Measurements from ENCODE around the gene ZDHHC17.

Gene ZDHHC17

DNA sequence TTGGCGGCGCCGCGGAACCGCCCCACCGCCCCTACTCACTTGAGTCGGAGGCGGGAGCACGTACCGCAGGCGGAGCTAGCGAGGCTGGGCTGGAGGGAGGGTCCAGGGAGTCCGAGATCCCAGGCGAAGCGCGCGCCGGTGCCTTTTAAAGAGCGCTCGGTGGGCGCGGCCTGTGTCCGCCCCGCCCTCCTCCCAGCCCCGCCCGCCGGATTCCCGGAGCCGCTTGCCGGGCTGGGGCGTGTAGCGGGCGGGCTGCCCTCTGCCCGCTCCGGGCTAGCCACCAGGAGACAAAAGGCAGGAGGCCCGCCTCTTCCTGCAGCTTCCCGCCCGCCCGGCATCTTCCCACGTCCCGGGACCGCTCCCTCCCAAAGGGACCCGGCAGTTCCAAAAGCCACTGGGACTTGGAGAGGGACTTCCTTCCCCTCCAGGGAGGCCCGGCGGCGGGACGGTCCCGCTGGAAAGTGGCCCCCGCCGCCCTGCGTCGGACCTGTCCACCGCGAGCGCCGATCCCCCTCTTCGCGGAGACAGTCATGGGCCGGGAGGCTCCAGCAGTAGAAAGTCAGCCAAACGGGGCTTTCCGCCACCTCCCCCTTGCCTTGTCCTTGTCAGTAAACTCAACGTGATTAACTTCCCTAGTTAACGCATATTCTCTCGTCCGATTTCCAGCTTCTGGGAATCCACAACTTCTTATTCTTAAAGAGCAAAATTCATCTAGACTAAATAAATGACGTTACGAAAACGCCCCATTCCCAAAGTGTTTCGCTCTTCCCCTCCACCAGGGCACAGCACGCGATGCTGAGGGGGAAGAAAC, 115.2 kb downstream of the ZDHHC17 start, which contains the start of gene CSRP2:
CSRP2 (minus strand) TSS at position 121 of the 811 bp plus-strand sequence. CDS start 12,759 bp downstream, outside the sequence.
- DNase-seq (ENCODE audit: low spot score) = peak; percentile 93

DNA sequence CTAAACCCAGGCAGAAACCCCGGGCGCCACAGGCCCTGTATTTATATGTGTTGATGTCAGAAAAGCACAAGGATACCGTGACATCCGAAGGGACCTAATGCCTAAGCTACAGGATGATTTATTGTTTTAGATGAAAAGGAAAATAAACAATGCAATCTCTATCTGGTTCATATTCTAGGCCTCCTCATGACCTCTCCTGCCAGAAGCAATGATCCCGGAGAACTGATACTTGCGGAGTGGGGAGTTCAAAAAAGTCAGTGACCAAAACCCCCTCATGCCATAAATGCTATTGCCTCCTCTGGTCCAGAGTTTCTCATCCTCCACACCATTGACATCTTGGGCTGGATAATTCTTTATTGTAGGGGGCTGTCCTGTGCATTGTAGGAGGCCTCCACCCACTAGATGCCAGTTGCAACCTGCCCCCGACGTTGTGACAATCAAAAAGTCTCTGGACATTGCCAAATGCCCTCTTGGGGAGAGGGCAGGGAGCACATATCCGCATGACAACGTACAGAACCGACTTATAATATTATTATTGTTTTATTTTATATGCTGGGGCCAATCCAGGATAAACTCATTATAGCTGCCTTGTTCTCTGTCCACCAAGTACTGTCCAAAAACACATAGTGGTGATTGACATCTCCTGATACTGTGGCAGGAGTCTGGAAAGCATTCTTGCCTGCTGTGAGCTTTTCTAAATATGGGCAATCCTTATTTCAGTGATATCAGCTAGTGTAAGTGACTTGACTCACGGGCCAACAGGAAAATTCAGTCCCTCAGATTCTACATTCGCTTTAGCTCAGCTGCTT, 116.0 kb downstream of the ZDHHC17 start:
- DNase-seq (ENCODE audit: low spot score) = no peak

- no peak for DNase-seq (ENCODE audit: low spot score)
These were observed 116.7 kb downstream of the ZDHHC17 start for GRCh38 chr12:76880519-76881023.

DNA sequence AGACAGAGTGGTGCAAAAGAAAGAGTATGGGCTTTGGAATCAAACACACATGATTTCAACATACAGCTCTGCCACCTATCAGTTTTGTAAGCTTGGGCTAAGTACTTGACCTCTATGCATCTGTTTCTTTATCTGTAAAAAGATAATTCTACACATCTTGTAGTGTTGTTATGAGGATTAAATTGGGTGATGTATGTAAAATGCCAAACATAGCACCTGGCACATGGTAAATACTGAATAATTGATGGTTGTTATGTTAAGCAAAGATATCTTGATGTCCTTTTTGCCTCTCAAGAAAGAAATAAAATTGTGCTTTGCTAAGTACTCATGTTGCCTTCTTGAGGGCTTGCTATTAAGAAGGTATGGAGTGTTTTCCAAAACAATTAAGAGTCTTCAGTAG, 117.2 kb downstream of the ZDHHC17 start:
- no peak for DNase-seq (ENCODE audit: low spot score)

GRCh38 chr12:76882367-76882766, 118.5 kb downstream of the ZDHHC17 start:
- DNase-seq (ENCODE audit: low spot score) = no peak

- DNase-seq (ENCODE audit: low spot score) = no peak
These were observed 119.2 kb downstream of the ZDHHC17 start for GRCh38 chr12:76883151-76883550.

- no peak for DNase-seq (ENCODE audit: low spot score)
These were observed 119.9 kb downstream of the ZDHHC17 start for GRCh38 chr12:76883811-76884210.

DNA sequence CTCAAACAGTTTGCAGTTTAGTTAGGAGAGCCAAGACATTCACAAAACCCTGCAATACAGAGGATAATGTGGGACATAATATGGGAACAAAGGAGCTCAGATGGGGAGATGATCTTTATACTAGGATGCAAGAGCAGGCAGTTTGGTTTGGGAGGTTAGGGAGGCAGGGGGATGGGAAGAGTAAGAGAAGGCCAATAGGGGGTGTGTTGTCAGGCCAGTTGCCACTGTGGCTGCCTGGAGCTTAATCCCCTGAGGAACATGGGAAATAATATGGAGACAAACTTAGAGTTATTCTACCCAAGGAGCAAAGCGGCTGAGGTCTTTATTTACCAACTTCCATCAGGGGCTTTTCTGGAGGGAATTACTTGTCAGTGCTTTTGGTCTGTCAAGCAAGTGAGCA, 124.9 kb downstream of the ZDHHC17 start:
- no peak for DNase-seq (ENCODE audit: low spot score)

DNA sequence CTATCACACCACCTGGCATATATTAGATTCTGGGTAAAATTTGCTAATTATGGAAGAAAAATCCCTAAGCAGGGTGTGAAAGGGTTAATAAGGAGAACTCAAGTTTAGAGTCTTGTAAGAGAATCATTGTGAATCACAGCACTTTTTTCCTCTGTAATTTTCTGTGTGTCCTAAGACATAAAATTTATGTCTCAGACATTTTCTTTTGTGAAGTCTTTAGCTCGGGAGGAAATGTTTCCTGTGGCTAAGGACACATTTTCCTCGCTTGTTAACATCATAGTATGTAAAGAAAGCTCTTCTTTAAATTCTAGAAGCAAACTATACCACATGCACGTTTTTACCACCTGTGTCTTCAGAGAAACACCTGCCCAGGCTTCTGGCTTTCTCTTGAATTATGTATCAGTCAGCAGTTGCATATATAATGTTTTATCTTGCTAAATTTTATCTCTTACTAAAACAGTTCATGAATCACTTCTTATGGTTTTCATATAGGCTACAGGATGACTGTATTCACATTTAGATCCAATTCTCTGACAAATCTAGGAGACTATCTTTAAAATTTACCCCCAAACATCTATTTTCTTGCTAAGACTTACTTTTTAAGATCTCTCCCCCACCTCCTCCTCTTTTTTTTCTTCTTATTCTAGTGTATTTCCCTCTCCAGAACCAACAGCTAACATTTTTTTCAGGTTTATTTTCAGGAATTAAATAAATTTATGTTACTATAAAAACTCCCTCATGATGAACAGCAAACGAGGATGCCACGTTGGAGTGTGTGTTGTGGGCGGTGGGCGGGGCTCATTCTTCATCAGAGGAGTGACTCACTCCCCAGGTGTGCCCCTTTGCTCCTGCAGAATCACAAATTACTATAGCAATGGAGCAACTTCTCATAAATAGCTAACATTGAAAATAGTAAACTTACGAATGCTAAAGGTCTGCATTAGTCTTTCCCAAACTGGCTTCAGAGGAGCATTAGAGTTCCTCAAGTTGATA, 126.5 kb downstream of the ZDHHC17 start:
- no peak for DNase-seq (ENCODE audit: low spot score)

DNA sequence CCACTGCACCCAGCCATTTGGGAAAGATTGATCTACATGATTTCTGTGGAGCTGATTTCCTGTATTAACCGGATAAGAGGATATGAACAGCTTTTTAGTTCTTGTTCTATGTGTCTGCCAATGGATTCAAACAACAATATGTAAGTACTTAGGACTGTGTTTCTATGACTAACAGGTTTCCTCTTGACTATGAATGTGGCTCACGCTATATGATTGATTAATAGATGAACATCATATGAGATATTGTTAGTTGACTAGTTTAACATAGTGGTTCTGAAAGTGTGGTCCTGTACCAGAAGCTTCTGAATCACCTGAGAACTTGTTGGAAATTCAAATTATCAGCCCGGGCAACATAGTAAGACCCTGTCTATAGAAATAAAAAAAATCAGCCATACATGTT, 127.7 kb downstream of the ZDHHC17 start:
- DNase-seq (ENCODE audit: low spot score) = no peak

GRCh38 chr12:76895796-76896195, 131.9 kb downstream of the ZDHHC17 start:
- DNase-seq (ENCODE audit: low spot score) = no peak

DNA sequence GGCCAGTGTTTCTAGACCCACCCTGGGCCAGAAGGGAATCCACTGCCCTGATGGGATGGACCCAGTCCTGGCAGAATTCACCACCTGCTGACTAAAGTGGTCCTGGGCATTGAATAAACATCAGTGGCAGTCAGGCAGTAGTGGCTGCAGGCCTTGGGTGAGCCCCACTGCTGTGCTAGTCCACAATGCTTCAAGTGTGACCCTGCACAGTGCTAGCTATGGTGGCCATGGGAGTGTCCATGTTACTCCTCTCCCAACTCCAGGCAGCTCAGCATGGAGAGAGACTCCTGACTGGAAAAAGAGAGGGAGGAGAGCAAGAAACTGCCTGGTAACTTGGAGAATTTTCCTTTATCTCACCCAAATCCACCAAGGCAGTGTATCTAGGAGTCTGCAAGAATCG, 132.4 kb downstream of the ZDHHC17 start:
- no peak for DNase-seq (ENCODE audit: low spot score)

- no peak for DNase-seq (ENCODE audit: low spot score)
These were observed 134.5 kb downstream of the ZDHHC17 start for GRCh38 chr12:76898442-76898841.

DNA sequence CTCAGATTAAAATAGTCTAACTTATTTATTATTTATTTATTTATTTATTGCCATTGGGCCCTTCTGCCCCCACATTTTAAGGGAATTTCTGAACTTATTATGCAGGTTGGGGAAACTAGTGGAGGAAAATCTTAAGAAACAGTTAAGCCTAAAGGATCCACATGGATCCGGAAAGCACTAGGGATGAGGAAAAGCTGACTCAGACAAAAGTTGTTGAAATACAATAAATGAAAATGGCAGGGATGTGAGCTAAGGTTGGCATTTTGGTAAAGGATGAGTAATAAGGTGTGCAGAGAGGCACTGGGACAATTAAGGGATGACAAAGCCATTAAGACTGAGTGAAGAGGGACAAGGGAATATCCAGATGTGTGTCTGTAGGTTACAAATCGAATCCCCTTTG, 135.6 kb downstream of the ZDHHC17 start:
- DNase-seq (ENCODE audit: low spot score) = no peak

- DNase-seq (ENCODE audit: low spot score) = no peak
These were observed 137.9 kb downstream of the ZDHHC17 start for GRCh38 chr12:76901628-76902380.

All from left forelimb (tissue), 1 donor.